Liver (tissue), 3 donors: Measurements from ENCODE around the gene SUGCT.

Experiments
- CTCF ChIP-seq: fragments of 150-350 bp; IDR thresholded peaks from 2 replicates; pipeline ENCODE4 v1.5.1; 2017; ENCODE audit warnings: improper control_type of control experiment, low read depth, low read length; ENCODE audit not compliant: missing input control
- EGR1 ChIP-seq, 2 donors: IDR thresholded peaks; 2 replicates each; pipeline ENCODE4 v1.6.1; 2016 to 2018; ENCODE audit warnings: antibody characterized with exemption in 2 of 2, low read depth in 2 of 2
- GABPA ChIP-seq, 2 donors: IDR thresholded peaks in 1 of 2; conservative IDR thresholded peaks in 1 of 2; 2 replicates each; pipeline ENCODE4 v1.6.1; 2016; ENCODE audit warnings: antibody characterized with exemption in 2 of 2, mild to moderate bottlenecking in 1 of 2, moderate library complexity in 1 of 2
- REST ChIP-seq: IDR thresholded peaks from 2 replicates; pipeline ENCODE4 v1.6.1; 2016; ENCODE audit warnings: antibody characterized with exemption, mild to moderate bottlenecking
- SP1 ChIP-seq: IDR thresholded peaks from 2 replicates; pipeline ENCODE4 v1.6.1; 2018; ENCODE audit warnings: antibody characterized with exemption, mild to moderate bottlenecking
- TAF1 ChIP-seq: conservative IDR thresholded peaks from 2 replicates; pipeline ENCODE4 v1.6.1; 2016; ENCODE audit warnings: antibody characterized with exemption, mild to moderate bottlenecking
- YY1 ChIP-seq: IDR thresholded peaks from 2 replicates; pipeline ENCODE4 v1.6.1; 2016; ENCODE audit warnings: antibody characterized with exemption, mild to moderate bottlenecking
- ZBTB33 ChIP-seq: IDR thresholded peaks from 2 replicates; pipeline ENCODE4 v1.6.1; 2016; ENCODE audit warnings: antibody characterized with exemption
- donor health status: healthy.
- donor health status: healthy.

GRCh38 chr7:40796723-40797122 is 661.9 kb downstream of the SUGCT start:
- TF ChIP-seq CTCF, result no peak
- TF ChIP-seq ZBTB33, result no peak
- TF ChIP-seq SP1, result no peak
- TF ChIP-seq GABPA (IDR thresholded peaks at IDR 0.05 in 1 of 2, conservative IDR thresholded peaks at IDR 0.05 in 1 of 2), result no peak
- TF ChIP-seq REST, result no peak
- no peak for TF ChIP-seq TAF1
- no peak for TF ChIP-seq EGR1 (IDR thresholded peaks at IDR 0.05; ENCODE audit: low read depth in 2 of 2)
- TF ChIP-seq YY1, result no peak
